HCT116 (cell line): ENCODE measurements around the gene MTMR12. TPM values are rescaled to one million over a fixed set of nuclear protein-coding genes. Genes with fewer than 3 reads are reported as not detected.

Experiments
- ATAC-seq: fragments of 200-7000 bp; cut with Tn5 transposase; 2 replicates; pipeline ENCODE4 v1.9.1; 2020; ENCODE audit warnings: mild to moderate bottlenecking, moderate library complexity
- BruUV-seq: library from RNA; stranded (reverse); fragments of 400-500 nt; replicated peaks from 2 replicates; lab custom pipeline; 2021; lab: Mats Ljungman, UMichigan
- CTCF ChIA-PET: fragments of 300-600 bp; sonication (Branson Sonifier 250); formaldehyde crosslinking; loops from one replicate; lab custom pipeline; 2021; ENCODE audit warnings: antibody characterized with exemption; lab: Charles Lee
- POLR2A ChIA-PET: fragments of 300-600, 350-600 bp; sonication (Branson Sonifier 250); formaldehyde crosslinking; loops from one replicate; lab custom pipeline; 2021; ENCODE audit warnings: antibody characterized with exemption; lab: Charles Lee
- RAD21 ChIA-PET, 2 experiments: fragments of 300-600 bp; sonication (Branson Sonifier 250); formaldehyde crosslinking; loops; one replicate each; lab custom pipeline; 2023; ENCODE audit warnings: low total read pairs in 2 of 2; ENCODE audit not compliant: uncharacterized antibody in 2 of 2, unreplicated experiment in 2 of 2, low non-redundant PET in 1 of 2; lab: Charles Lee
- DNase-seq: peaks from one replicate; pipeline ENCODE4 v3.0.0-alpha.2; 2010; ENCODE audit warnings: low read depth, low spot score
- H2AFZ ChIP-seq: fragments of 200-600 bp; shearing (Covaris generic), sonication (generic); 2 replicates; pipeline ENCODE4 v1.6.1; 2017; ENCODE audit warnings: low read depth, mixed run types, mixed read lengths, antibody characterized with exemption, low read length; ENCODE audit not compliant: poor library complexity, severe bottlenecking
- H3K27ac ChIP-seq: 2 replicates; pipeline ENCODE4 v1.5.1; 2012; ENCODE audit warnings: low read depth, low read length
- H3K27me3 ChIP-seq: fragments of 200-600 bp; sonication (generic); 2 replicates; pipeline ENCODE4 v1.6.1; 2016; ENCODE audit warnings: mixed run types, low read length, mixed read lengths; ENCODE audit not compliant: insufficient read depth
- H3K36me3 ChIP-seq, 2 experiments: fragments of 200-500 bp in 1 of 2; fragments of 200-600 bp in 1 of 2; sonication (Bioruptor generic) in 1 of 2; sonication (generic) in 1 of 2; 2 replicates each; pipeline versions ENCODE4 v1.5.1 to v1.6.1; 2014 to 2016; ENCODE audit warnings: low read length in 2 of 2, inconsistent platforms in 1 of 2, mixed read lengths in 1 of 2, mixed run types in 1 of 2; ENCODE audit not compliant: insufficient read depth in 2 of 2, control insufficient read depth in 1 of 2
- H3K4me1 ChIP-seq, 2 experiments: fragments of 200-600 bp in 1 of 2; sonication (generic) in 1 of 2; 2 replicates each; pipeline versions ENCODE4 v1.5.1 to v1.6.1; 2012 to 2017; ENCODE audit warnings: low read length in 2 of 2, inconsistent platforms in 1 of 2, mild to moderate bottlenecking in 1 of 2, mixed read lengths in 1 of 2, mixed run types in 1 of 2, moderate library complexity in 1 of 2; ENCODE audit not compliant: insufficient read depth in 2 of 2, control insufficient read depth in 1 of 2
- H3K4me2 ChIP-seq: fragments of 200-600 bp; sonication (generic); 2 replicates; pipeline ENCODE4 v1.6.1; 2017; ENCODE audit warnings: mixed run types, low read length, mixed read lengths
- H3K4me3 ChIP-seq, 2 experiments: fragments of 200-600 bp in 1 of 2; sonication (generic) in 1 of 2; replicated peaks in 1 of 2; 2 replicates each; pipeline ENCODE4 v1.5.1; 2011 to 2016; ENCODE audit warnings: low read length in 2 of 2, control low read depth in 1 of 2, low read depth in 1 of 2, mild to moderate bottlenecking in 1 of 2, mixed read lengths in 1 of 2, mixed run types in 1 of 2
- H3K79me2 ChIP-seq: fragments of 200-600 bp; sonication (generic); 2 replicates; pipeline ENCODE4 v1.6.1; 2017; ENCODE audit warnings: mild to moderate bottlenecking, mixed run types, low read length, moderate library complexity, mixed read lengths; ENCODE audit not compliant: insufficient read depth
- H3K9ac ChIP-seq: fragments of 200-600 bp; sonication (generic); 2 replicates; pipeline ENCODE4 v1.6.1; 2016; ENCODE audit warnings: low read length, mixed read lengths
- H3K9me2 ChIP-seq: fragments of 200-600 bp; sonication (generic), shearing (Covaris generic); 2 replicates; pipeline ENCODE4 v1.6.1; 2017; ENCODE audit warnings: mixed run types, mild to moderate bottlenecking, moderate library complexity; ENCODE audit not compliant: insufficient read depth
- H3K9me3 ChIP-seq, 2 experiments: fragments of 200-500 bp in 1 of 2; fragments of 200-600 bp in 1 of 2; sonication (Bioruptor generic) in 1 of 2; sonication (generic) in 1 of 2; 2 replicates each; pipeline ENCODE4 v1.6.1; 2014 to 2017; ENCODE audit warnings: low read length in 2 of 2, mixed read lengths in 2 of 2, inconsistent platforms in 1 of 2, low read depth in 1 of 2, mild to moderate bottlenecking in 1 of 2, mixed run types in 1 of 2, moderate library complexity in 1 of 2; ENCODE audit not compliant: control insufficient read depth in 1 of 2, insufficient read depth in 1 of 2
- H4K20me1 ChIP-seq: fragments of 200-600 bp; sonication (generic), shearing (Covaris generic); 2 replicates; pipeline ENCODE4 v1.6.1; 2017; ENCODE audit warnings: mixed run types, mild to moderate bottlenecking, moderate library complexity; ENCODE audit not compliant: insufficient read depth
- ELF1 ChIP-seq: IDR thresholded peaks from 2 replicates; pipeline ENCODE4 v1.6.1; 2012; ENCODE audit warnings: low read depth, borderline replicate concordance
- FOSL1 ChIP-seq: IDR thresholded peaks from 2 replicates; pipeline ENCODE4 v1.6.1; 2012; ENCODE audit warnings: low read depth
- JUND ChIP-seq: IDR thresholded peaks from 2 replicates; pipeline ENCODE4 v1.6.1; 2012
- POLR2A ChIP-seq: IDR thresholded peaks from 2 replicates; pipeline ENCODE4 v1.7.0; 2011; ENCODE audit warnings: borderline replicate concordance; ENCODE audit not compliant: insufficient read depth, insufficient read length; ENCODE audit errors: extremely low read depth
- POLR2AphosphoS5 ChIP-seq: IDR thresholded peaks from 2 replicates; pipeline ENCODE4 v1.6.1; 2011; ENCODE audit warnings: mild to moderate bottlenecking, low read depth, low read length, moderate library complexity
- RAD21 ChIP-seq: IDR thresholded peaks from 2 replicates; pipeline ENCODE4 v1.6.1; 2012; ENCODE audit warnings: low read depth, mild to moderate bottlenecking
- SP1 ChIP-seq: IDR thresholded peaks from 2 replicates; pipeline ENCODE4 v1.6.1; 2012; ENCODE audit warnings: low read depth
- TCF7L2 ChIP-seq: IDR thresholded peaks from 2 replicates; pipeline ENCODE4 v1.7.0; 2011; ENCODE audit warnings: borderline replicate concordance, inconsistent platforms; ENCODE audit not compliant: insufficient read depth, insufficient read length; ENCODE audit errors: extremely low read depth
- YY1 ChIP-seq: IDR thresholded peaks from 2 replicates; pipeline ENCODE4 v1.6.1; 2011; ENCODE audit warnings: low read length, low read depth, moderate library complexity, mild to moderate bottlenecking; ENCODE audit not compliant: insufficient replicate concordance; ENCODE audit errors: extremely low read depth
- ZFX ChIP-seq: fragments of 450-650 bp; IDR thresholded peaks from 2 replicates; pipeline ENCODE4 v1.6.1; 2017
- ZNF274 ChIP-seq: fragments of 200-500 bp; sonication (Bioruptor generic); IDR thresholded peaks from 2 replicates; pipeline ENCODE4 v1.6.1; 2014; ENCODE audit warnings: mild to moderate bottlenecking, low read depth, low read length, inconsistent platforms
- intact Hi-C: fragments of 100-400 bp; cut with micrococcal nuclease; formaldehyde crosslinking; loops from 2 replicates; pipeline ENCODE4 v1.10.0; 2022
- total RNA-seq: library from RNA; stranded (reverse); gene quantifications from one replicate; pipeline ENCODE4 v1.2.1, GENCODE V29; 2021; ENCODE audit not compliant: unreplicated experiment
- TF ChIP-seq, protein P1 (sequence below): IDR thresholded peaks from 2 replicates; pipeline ENCODE4 v1.6.1; 2011; ENCODE audit warnings: mild to moderate bottlenecking, low read length, moderate library complexity; ENCODE audit not compliant: insufficient replicate concordance; ENCODE audit errors: extremely low read depth
- TF ChIP-seq, protein P2 (sequence below), 3 experiments: fragments of 200-600 bp in 1 of 3; sonication (generic) in 1 of 3; IDR thresholded peaks in 2 of 3; conservative IDR thresholded peaks in 1 of 3; 2 replicates each; pipeline ENCODE4 v1.5.1; 2012 to 2017; ENCODE audit warnings: low read depth in 2 of 3, low read length in 2 of 3, antibody characterized with exemption in 1 of 3, borderline replicate concordance in 1 of 3, control low read depth in 1 of 3, mild to moderate bottlenecking in 1 of 3, mixed read lengths in 1 of 3, mixed run types in 1 of 3, moderate library complexity in 1 of 3; ENCODE audit not compliant: insufficient read depth in 1 of 3
- TF ChIP-seq, protein P3 (sequence below): IDR thresholded peaks from 2 replicates; pipeline ENCODE4 v1.6.1; 2012

Gene MTMR12
- total RNA-seq, 1 experiment from 2014 or later, result 27.3 TPM

DNA sequence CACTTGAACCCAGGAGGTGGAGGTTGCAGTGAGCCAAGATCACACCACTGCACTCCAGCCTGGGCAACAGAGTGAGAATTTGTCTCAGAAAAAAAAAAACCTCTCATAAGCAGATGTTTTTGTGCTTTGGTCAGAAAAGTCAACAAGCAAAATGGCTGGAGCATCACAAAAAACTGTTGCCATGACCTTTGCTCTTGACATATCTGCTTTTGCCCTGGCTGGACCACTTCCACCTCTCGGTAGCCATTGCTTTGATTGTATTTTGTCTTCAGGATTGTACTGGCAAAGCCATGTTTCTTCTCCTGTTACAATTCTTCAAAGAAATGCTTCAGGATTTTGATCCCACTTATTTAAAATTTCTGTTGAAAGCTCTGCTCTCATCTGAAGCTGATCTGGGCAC, 67.0 kb downstream of the MTMR12 start:
- H3K4me1 ChIP-seq, result no peaks in the 10 kb centered on the region
- H4K20me1 ChIP-seq, result no peaks in the 10 kb centered on the region
- no peak for TF ChIP-seq TCF7L2
- no peak for TF ChIP-seq ZNF274
- TF ChIP-seq, protein P1, sequence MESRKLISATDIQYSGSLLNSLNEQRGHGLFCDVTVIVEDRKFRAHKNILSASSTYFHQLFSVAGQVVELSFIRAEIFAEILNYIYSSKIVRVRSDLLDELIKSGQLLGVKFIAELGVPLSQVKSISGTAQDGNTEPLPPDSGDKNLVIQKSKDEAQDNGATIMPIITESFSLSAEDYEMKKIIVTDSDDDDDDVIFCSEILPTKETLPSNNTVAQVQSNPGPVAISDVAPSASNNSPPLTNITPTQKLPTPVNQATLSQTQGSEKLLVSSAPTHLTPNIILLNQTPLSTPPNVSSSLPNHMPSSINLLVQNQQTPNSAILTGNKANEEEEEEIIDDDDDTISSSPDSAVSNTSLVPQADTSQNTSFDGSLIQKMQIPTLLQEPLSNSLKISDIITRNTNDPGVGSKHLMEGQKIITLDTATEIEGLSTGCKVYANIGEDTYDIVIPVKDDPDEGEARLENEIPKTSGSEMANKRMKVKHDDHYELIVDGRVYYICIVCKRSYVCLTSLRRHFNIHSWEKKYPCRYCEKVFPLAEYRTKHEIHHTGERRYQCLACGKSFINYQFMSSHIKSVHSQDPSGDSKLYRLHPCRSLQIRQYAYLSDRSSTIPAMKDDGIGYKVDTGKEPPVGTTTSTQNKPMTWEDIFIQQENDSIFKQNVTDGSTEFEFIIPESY, result no peak
- TF ChIP-seq POLR2A, result no peak
- TF ChIP-seq ELF1, result no peak
- TF ChIP-seq FOSL1, result no peak
- no peak for TF ChIP-seq SP1
- TF ChIP-seq ZFX, result no peak
- TF ChIP-seq JUND, result no peak
- TF ChIP-seq, protein P2, sequence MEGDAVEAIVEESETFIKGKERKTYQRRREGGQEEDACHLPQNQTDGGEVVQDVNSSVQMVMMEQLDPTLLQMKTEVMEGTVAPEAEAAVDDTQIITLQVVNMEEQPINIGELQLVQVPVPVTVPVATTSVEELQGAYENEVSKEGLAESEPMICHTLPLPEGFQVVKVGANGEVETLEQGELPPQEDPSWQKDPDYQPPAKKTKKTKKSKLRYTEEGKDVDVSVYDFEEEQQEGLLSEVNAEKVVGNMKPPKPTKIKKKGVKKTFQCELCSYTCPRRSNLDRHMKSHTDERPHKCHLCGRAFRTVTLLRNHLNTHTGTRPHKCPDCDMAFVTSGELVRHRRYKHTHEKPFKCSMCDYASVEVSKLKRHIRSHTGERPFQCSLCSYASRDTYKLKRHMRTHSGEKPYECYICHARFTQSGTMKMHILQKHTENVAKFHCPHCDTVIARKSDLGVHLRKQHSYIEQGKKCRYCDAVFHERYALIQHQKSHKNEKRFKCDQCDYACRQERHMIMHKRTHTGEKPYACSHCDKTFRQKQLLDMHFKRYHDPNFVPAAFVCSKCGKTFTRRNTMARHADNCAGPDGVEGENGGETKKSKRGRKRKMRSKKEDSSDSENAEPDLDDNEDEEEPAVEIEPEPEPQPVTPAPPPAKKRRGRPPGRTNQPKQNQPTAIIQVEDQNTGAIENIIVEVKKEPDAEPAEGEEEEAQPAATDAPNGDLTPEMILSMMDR (IDR thresholded peaks at IDR 0.05 in 2 of 3, conservative IDR thresholded peaks at IDR 0.05 in 1 of 3; ENCODE audit: borderline replicate concordance in 1 of 3, insufficient read depth in 1 of 3, low read depth in 2 of 3, low read length in 2 of 3), result no peak
- TF ChIP-seq, protein P3, sequence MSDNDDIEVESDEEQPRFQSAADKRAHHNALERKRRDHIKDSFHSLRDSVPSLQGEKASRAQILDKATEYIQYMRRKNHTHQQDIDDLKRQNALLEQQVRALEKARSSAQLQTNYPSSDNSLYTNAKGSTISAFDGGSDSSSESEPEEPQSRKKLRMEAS, result no peak
- no peak for TF ChIP-seq YY1
- TF ChIP-seq RAD21, result no peak
- TF ChIP-seq POLR2AphosphoS5, result no peak
- H3K36me3 ChIP-seq, result peaks cover 29 to 34% of the 10 kb centered on the region in 2 experiments
- no peaks in the 10 kb centered on the region for H3K9me3 ChIP-seq
- no peaks in the 10 kb centered on the region for H3K9me2 ChIP-seq
- H3K4me3 ChIP-seq, result no peak overlapping the region
- no peaks in the 10 kb centered on the region for H3K79me2 ChIP-seq
- H3K9ac ChIP-seq, result no peak overlapping the region
- H3K27ac ChIP-seq, result no peak overlapping the region
- intact Hi-C loops, result no loop called here
- CTCF ChIA-PET, result interaction anchor here (0.6 kb wide), 1 partner anchor 84 kb away, joined by 3 read pairs; no protein-coding TSS in a partner anchor
- no TSS peak for BruUV-seq
- RAD21 ChIA-PET, result no interaction called here
- H3K27me3 ChIP-seq, result no peaks in the 10 kb centered on the region
- POLR2A ChIA-PET, result no interaction called here
- DNase-seq, result no peak
- ATAC-seq, result no peak
- no peak overlapping the region for H3K4me2 ChIP-seq
- H2AFZ ChIP-seq, result no peak overlapping the region
